Stimulated activated CD8-positive, alpha-beta memory T cell treated with anti-CD3 and anti-CD28 coated beads, Interleukin-4, amount 100 ng/mL, for 4 hours (primary cell): Measurements from ENCODE around the gene FOXN3.
"Not testable (repeated sequence)": the region's sequence is repeated elsewhere in the genome, so short reads cannot be mapped to it uniquely, and the experiment has no call there.

ENCODE experiments used
- DNase-seq, 2 donors: peaks; one replicate each; pipeline ENCODE4 v3.0.0-alpha.2; 2020; ENCODE audit warnings: low read depth in 2 of 2, low spot score in 1 of 2

The FOXN3 gene

DNA sequence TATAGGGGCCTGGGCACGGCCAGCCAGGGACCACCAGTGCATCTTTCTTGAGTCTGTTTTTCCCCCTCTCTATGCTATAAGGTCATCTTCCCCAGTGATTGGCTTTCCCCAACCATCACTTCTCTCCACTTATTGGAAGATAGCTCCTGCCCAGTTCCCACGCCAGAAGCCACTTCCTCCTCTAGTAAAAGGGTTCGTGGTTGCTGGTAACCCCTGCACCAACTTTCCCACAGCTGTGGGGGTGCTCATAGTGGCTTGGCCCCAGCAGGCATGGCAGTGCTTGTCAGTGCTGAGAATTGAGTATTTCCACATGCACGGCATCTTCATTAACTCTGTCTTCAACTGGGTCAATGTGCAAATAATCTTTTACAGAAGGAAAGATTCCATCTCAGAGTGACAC, 215.4 kb downstream of the FOXN3 start:
- DNase-seq: no peak

DNA sequence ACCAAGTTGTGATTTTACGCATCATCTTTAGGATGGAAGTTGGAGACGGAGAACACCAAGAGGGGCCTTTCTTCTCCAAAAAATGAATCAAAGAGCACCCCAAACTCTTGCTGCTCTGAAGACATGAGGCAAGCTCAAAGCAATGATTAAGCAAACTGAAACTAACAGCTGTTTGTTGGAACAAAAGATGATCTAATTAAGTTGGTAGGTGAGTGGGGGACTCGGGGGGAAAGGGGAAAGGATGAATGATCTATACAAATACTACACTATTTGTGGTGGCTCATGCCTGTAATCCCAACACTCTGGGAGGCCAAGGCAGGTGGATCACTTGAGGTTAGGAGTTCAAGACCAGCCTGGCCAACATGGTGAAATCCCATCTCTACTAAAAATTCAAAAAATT, 217.7 kb downstream of the FOXN3 start:
- DNase-seq: not testable (repeated sequence)

DNA sequence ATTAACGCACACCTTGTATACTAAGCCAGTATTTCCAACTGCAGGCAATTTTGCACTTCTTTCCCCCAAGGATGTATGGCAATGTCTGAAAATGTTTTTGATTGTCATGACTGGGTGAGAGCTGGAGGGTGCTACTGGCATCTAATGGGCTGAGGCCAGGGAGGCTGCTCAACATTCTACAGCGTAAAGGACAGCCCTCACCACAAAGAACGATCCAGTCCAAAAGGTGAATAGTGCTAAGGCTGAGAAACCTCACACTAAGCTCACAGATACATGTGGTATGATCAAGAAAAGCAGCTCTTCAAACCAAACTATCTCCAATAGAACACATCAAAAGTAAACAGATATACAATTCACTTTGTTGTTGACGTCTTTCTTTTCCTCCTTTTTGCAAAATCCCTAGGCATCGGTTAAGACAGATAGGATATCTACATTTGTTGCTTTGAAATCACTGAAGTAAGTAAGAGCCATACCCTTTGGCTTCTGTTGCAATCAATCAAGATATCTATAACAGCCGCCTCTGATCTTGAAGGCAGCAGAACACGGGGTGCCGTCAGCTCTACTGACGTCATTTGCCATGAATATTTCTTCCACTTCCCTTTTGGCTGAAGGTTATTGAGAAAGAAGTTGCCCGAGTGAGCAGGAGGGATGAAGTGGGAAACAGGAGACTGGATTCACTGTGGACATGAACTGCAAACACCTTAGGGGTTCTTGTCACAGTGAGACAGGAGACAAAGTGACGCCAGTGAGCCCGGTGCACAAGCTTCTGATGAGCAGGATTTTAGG, 218.3 kb downstream of the FOXN3 start:
- DNase-seq: no peak

DNA sequence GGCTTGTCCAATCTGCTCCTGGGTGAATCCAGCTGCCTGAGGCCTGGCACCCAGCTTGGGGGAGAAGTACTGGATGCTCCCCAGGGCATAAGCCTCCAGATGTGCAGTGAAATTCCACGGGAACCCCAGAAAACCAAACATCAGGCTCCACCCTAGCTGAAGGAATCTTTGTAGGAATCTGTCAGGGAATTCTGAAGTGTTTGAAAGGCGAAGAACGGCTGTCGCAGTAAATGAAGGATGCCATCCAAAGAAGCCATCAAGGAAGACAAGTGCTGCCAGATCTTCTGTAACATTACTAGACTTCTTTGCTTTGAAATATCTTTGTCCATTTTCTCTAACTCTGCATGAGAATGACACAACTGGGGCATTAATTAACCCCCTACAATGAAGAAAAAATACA, 219.4 kb downstream of the FOXN3 start:
- no peak for DNase-seq

DNA sequence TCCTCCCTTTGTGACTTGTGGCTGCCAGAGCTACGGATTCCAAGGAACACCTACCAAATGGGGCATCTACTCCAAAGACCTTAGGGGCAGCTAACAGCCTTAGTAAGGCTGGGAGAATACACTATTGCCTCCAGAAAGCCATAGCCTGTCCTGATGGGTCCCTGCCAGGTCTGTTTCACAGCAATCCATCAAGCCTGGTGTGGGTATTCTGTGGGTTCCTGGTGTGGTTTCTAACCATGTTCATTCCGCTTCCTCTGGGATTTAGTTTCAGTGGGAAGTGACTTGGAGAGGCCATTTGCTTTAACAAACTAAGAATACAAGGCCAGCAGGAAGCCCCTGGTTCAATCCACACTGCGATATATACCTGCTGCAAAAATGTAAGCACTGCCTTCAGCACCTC, 220.5 kb downstream of the FOXN3 start:
- DNase-seq: no peak

DNA sequence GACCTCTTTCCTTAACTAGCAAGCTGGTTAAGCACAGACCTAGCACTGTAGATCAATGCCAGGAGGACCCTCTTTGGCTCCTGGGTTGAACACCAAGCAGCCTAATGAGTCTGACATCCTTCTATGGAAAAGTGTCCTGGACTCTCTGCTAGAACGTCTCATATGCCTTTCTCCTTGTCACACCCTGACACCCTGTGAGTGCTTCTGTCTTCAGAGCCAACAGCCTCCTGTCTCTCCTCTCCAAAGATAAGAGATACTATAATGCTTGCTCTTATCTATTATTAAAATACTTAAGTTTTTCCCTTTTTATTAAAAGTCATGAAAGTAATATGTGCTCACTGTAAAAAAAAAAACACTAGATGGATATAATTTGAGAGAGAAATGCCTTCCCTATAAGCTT, 222.7 kb downstream of the FOXN3 start:
- DNase-seq: no peak

DNA sequence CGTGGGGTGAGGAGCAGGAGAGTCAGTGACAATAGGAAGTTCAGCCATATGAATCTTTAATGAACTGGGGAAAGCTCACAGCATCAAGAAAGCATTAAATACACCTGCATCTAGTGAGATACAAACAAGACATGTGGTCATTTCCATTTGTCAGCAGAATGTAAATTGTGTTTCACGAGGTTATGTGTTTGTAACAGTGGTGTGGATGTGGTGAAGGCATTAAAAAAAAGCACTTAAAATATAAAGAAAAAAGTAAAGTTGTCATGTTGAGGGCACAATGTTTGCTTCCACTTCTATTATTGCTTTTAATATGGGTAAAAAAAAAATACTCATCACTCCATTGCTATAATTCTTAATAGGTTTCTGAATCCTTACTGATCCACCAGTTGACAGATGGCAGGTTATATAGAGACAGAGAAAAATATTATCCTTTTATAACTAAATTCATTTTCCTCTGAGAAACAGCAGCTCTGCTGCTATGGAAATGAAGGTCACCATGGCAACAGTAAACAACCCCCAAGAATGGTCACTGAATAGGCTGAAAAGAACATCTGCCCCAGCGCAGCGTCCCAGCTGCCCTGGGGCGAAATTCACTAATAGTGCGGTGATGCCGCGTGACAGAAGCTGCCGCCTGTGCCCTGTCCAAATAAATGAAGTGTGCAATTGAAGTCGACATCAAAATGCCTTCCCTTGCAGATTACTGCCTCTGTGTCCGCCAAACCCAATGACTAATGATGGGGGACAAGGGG, 226.1 kb downstream of the FOXN3 start:
- no peak for DNase-seq

DNA sequence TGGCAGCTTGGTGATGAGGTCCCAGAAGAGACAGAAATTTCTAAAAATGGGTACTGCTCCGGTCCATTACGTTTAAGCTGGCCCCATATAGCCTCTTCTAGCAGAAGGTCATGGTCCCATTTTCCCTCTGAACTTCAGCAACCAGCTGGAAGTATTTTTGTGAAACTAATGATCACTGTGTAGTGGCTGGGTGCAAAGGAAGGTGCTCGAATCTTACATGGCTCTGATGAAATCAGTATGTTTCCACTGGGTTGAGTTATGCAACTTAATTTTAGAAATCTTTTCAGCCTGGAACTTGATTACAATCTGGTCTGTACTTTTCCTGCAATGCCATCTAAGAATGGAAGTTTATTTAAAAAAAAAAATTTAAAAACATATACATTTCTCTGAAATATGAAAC, 228.5 kb downstream of the FOXN3 start:
- DNase-seq: no peak

DNA sequence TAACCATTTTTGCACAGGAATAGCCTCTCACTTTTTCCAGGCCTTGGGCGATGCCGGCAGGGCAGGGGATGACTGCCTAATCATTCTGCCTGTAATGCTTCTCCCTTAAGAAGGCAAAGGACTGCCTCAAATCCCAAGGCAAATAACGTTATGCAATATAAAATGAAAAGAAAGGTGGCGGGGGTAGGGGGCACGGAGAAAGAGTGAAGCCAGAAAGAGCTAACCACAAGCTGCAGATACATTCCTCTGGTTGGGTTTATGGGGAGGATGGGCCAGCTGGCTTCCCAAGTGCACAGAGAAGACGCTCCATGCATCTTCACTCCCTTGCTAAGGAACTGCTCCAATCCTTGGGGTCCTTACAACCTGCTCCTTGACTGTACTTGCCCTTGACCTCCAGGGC, 229.5 kb downstream of the FOXN3 start:
- no peak for DNase-seq

DNA sequence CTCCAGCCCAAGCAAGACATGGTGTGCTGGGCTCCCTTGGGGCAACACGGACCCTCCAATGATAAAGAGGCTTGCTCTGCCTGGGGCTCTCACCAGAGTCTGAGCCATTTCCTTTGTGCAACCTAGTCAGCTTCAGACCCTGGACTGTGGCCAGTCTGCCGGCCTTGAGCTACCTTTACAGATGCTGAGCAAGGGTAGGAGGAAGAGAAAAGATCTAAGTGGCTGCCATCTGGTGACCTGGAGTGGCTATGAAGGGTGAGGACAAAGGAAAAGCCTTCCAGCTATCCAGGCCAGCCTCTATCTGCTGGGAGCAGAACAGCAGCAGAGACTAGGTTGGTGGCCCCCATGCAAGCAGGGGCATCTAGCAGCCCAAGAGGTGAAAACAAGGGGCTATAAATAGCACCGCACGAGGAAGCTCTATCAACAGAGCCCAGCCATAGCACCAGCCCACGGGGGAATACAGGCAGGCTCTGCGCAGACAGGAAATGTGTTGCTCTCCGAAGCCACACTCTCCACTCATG, 230.1 kb downstream of the FOXN3 start:
- DNase-seq: no peak

DNA sequence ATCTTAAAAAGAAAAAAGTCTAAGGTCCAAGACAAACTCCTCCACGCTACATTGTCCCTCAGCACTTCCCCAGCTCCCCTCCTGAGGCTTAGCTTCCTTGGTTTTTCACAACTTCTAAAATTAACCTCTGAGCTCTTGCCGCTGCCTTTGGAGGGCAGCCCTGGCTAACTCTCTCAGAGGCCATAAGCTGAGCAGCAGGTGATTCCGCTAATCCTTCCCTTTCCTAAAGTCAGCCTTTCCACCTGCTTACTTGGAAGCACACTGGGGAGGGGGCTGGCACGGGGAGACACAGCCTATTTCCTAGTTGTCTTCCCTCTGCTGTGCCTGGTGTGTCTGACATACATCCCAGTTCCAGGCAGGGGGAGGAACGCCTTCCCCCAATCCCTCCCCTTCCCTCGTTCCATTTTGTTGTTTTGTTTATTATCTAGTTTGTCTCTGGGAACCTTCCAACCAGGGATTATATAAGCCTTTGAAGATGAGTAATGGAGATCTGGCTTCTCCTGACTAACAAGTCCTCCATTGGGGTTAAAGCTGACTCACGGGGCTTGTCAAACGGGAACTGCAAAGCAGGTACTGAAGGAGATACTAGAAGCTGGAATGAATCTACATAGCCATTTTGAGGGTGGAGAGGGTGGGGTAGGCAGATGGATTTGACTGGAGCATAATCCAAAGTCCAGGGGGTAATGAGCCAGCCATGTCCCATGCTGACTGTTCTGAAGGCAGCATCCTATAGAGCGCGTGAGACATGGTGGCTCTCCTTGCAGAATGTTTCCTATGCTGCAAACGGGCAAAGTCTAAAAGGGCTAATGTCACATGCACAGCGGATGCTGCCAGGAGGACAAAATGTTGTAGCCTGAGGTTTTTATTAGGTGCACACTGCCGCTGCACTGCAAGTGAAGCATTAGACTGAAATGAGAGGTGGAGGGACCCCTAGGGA, 230.8 kb downstream of the FOXN3 start:
- no peak for DNase-seq

DNA sequence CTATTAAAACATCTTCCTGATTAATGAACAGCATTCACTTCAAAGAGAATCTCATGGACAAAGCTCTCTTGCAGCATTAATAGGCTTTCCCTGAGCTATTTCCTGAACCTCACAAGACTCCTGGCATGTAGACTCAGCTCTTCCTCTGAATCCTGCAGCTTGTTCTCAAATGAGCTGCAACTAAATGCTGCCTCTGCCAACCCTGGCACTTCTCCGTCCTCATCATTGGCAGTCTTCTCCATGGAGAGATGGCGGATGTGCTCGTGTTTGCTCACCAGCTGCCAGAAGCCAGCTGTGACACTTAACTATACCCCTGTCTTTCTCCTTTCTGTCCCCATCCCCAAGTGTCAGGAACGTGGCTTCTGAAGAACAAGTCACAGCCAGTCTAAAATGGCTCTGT, 232.1 kb downstream of the FOXN3 start:
- DNase-seq: no peak

DNA sequence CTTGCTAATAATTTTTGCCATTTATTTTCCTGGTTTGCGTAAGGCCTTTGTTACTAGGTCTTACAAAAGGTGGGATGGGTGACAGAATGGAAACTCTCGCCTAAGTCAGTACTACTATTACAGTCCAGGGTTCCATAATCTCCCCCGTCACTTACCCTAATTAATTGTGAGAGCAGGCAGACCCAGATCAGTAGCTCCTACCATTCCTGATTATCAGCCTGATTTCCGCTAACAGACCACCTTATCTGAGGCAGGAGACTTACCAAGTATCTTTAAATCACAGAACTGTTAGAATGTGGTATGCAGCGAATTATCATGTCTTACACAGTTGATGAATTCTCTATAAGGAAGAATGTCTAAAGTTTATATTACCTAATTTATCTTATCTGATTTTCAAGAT, 234.7 kb downstream of the FOXN3 start:
- DNase-seq: no peak

DNA sequence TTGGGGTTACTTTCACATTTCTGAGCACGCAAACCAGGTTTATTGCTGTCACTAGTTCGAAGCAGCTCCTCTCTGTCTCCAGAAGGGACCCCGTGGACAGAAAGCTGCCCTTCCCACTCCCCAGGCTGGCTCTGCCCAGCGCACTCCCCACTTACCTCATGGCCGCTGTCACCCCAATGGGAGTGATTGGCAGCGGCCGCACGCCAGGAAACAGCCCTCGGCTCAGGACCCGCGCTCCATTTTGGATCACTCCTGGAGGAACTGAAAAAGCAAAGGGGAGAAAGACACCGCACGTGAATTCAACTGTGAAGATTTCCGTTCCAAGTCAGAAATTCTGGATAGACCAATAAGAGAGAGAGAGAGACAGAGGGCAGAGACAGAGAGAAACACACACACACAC, 236.5 kb downstream of the FOXN3 start:
- no peak for DNase-seq

DNA sequence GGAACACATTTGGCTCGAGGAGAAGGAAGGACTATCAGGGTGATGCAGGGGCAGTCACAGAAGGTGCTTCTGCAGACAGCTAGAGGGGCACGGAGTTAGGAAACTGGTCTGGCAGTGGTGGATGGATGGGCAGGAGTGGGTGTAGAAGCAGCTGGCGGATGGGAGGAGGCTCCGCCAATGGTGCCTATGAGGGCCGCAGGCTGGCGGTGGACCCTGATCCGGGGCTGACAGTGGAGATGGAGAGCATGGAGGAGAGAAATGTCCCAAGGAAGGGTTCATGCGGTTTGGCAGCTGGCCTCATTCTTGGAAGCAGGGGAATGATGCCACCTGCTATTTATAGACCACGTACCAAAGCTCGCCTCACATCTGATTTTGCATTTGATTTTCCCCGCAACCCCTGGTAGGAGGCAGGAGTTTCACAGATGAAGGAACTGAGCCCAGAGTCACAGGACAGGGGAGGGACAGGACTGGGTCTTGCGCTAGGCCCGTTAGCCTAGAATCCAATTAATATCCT, 237.1 kb downstream of the FOXN3 start:
- no peak for DNase-seq

DNA sequence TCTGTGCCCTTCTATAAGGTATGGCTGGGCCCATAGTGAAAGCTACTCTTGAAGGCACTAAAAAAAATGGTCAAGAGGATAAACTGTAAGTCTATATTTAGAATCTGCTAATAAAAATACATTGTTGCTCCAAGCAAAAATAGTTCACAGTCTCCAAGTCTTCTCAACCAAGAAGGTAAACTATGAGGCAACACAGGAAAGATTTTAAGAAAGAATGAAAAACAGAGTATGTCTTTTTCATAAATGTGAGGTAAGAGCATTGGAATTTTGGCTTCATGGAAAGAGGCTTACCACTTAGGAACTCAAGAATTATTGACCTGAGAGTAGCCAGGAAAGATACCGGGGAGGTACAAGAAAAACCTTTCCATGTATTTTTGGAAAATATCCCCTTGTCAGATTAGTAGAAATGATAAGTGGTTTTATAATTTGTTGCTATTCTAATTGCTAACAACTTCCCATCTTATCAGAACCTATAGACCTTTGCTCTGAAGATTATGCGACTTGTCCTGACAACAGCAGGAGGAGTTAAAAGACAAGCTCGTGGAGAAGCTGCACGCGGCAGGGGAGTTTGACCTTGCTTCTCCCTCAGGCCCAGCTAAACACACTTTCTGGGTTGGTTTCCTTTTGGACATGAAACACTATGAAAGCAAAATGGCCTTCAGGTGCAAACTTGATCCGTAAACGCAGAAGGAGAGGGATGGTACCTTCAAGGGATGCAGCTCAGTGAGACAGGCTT, 238.1 kb downstream of the FOXN3 start:
- no peak for DNase-seq

DNA sequence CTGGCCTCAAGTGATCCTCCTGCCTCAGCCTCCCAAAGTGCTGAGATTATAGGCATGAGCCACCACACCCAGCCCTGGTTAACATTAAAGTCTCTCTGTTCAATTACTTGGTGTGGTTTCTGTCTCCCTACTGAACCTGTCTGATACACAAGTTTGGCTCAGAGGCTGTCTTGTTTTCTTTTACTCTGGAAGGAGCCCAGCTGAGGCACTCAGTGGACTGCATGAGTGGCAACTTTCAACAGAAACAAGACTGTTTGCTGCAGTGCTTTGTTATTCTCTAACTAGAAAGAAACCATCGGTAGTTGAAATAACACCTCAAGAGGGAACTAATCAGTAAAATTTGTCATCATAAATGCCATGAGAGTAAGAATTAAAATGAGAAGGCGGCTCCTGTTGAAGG, 238.7 kb downstream of the FOXN3 start:
- no peak for DNase-seq

DNA sequence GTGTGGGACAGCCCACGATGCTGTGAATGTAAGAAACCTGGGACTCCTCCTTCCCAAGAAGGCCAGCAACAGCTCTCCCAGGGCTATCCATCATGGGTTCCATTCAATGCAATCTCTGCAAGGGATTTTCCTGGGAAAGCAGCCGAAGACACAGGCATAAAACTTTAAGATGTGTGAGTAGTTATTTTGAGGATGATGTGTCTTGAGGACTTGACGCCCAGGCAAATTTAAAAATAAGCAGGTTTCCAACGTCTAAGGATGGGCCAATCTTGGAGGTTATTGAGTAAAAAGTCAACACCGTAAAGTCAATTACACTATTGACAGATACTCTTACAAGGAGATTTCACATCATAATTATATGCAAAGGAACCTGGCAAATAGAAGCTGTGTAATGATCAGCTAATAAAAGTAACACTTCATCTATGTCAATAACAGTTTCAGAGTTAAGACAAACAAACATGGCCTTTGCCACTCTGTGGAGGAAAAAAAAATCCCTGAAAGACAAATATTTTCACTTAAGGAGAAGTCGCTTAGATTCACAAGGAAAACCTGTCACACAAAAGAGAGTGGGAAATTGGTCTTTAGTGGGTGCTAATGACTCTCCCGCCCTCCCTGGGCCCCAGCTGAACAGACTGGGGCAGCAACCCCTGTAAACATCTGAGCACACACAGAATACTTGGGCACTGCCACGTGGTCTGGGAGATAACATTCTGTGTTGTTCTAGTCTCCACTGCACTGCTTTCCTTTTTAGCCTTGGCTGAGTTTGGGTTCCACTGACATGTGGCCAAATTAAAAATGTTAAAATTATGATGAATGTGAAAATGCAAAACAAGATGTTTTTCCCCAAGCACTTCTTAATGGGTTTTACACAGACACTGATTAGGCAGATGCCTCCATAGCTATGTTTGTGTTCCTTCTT, 240.9 kb downstream of the FOXN3 start:
- no peak for DNase-seq

DNA sequence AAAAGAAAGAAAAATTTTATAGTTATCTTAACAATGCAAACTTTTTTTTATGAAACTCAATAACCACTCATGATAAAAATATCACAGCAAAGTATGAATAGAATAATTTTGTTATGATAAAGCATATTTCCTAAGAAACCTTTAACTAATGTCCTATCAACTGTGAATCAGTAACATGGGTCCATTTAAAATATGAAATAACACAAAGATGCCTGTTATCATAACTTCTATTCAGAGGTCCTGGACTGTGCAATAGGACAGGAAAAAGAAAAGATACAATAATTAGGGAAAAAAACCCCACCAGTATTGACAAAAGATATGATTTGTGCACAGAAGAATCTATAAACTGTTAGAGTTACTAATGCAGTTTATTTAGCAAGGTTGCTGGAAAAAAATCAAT, 245.4 kb downstream of the FOXN3 start:
- no peak for DNase-seq

DNA sequence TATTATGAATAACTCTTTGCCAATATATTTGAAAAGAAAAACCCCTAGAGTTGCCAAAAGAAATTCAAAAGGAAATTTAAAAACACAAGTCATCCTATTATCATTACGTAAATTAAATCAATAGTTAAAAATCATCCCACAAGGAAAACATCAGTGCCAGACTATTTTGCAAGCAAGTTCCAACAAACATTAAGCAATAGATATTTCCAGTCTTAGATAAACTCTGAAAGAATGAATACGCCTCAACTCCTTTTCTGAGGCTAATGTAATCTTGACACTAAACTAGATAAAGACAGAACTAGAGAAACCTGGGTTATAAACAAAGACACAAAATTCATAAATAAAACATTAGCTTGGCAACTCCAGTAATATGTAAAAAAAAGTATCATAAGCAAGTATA, 245.9 kb downstream of the FOXN3 start:
- DNase-seq: no peak
